NCI-H748 treated with DMSO at 0.1 percent for 48 hours (cell line): ENCODE measurements around the gene SORT1.
A peak's percentile ranks its signal among the peaks of the same experiment; 100 is the strongest.
"Not testable (repeated sequence)": the region's sequence is repeated elsewhere in the genome, so short reads cannot be mapped to it uniquely, and the experiment has no call there.

ENCODE experiments used
- DNase-seq: peaks from one replicate; lab custom pipeline; 2025; lab: John Stamatoyannopoulos, UW

Gene SORT1

GRCh38 chr1:109296782-109297181 is 100.9 kb downstream of the SORT1 start:
- no peak for DNase-seq

GRCh38 chr1:109295712-109296415 is 101.9 kb downstream of the SORT1 start:
- DNase-seq: no peak

- DNase-seq: no peak
Observed at GRCh38 chr1:109294481-109294880, 103.2 kb downstream of the SORT1 start.

- DNase-seq: no peak
Observed at GRCh38 chr1:109293026-109293425, 104.7 kb downstream of the SORT1 start.

- no peak for DNase-seq
Observed at GRCh38 chr1:109292364-109292763, 105.4 kb downstream of the SORT1 start.

- no peak for DNase-seq
Observed at GRCh38 chr1:109290998-109291397, 106.7 kb downstream of the SORT1 start.

- DNase-seq: no peak
Observed at GRCh38 chr1:109290137-109290536, 107.6 kb downstream of the SORT1 start.

GRCh38 chr1:109286762-109287161 is 111.0 kb downstream of the SORT1 start:
- DNase-seq: not testable (repeated sequence)

- DNase-seq: no peak
Observed at GRCh38 chr1:109283748-109284600, 113.7 kb downstream of the SORT1 start.

GRCh38 chr1:109282952-109283747 is 114.6 kb downstream of the SORT1 start, which contains the start of gene PSRC1:
Gene PSRC1 (minus strand): TSS chr1:109283145.
- DNase-seq: peak; percentile 94

GRCh38 chr1:109282497-109282951 is 115.2 kb downstream of the SORT1 start:
- no peak for DNase-seq

GRCh38 chr1:109281680-109282496 is 115.8 kb downstream of the SORT1 start:
- DNase-seq: no peak

GRCh38 chr1:109280862-109281261 is 116.9 kb downstream of the SORT1 start:
- no peak for DNase-seq

GRCh38 chr1:109279615-109280278 is 118.0 kb downstream of the SORT1 start:
- no peak for DNase-seq

GRCh38 chr1:109277434-109278204 is 120.1 kb downstream of the SORT1 start:
- DNase-seq: peak; percentile 38

- no peak for DNase-seq
Observed at GRCh38 chr1:109275706-109276345, 121.9 kb downstream of the SORT1 start.

GRCh38 chr1:109274533-109275476 is 122.9 kb downstream of the SORT1 start:
- DNase-seq: no peak

GRCh38 chr1:109273570-109274288 is 124.0 kb downstream of the SORT1 start:
- no peak for DNase-seq
